K562 (cell line): ENCODE measurements around the gene TRIM27. TPM values are rescaled to one million over a fixed set of nuclear protein-coding genes. Genes with fewer than 3 reads are reported as not detected.

Source experiments
- BRF1 ChIP-seq: IDR thresholded peaks from 3 replicates; pipeline ENCODE4 v1.6.1; 2011; ENCODE audit warnings: borderline replicate concordance, mild to moderate bottlenecking; ENCODE audit not compliant: insufficient read length; ENCODE audit errors: extremely low read depth
- CHD1 ChIP-seq: fragments of 200-600 bp; sonication (generic); IDR thresholded peaks from one replicate; pipeline ENCODE4 v1.6.1; 2012; ENCODE audit warnings: mild to moderate bottlenecking, moderate library complexity, low read length, inconsistent platforms
- DPF2 ChIP-seq: fragments of 450-650 bp; IDR thresholded peaks from 2 replicates; pipeline ENCODE4 v1.6.1; 2016
- GATAD2B ChIP-seq: fragments of 450-650 bp; IDR thresholded peaks from 2 replicates; pipeline ENCODE4 v1.6.1; 2017; ENCODE audit warnings: mild to moderate bottlenecking, borderline replicate concordance
- MYNN ChIP-seq, 2 experiments: sonication (generic); formaldehyde crosslinking in 1 of 2; IDR thresholded peaks; 2 replicates each; pipeline versions ENCODE4 v1.5.0 to v1.6.1; 2016 to 2020; ENCODE audit warnings: antibody characterized with exemption in 1 of 2, missing genetic modification reagents in 1 of 2
- NCOA2 ChIP-seq, 2 experiments: fragments of 450-650 bp; IDR thresholded peaks; 2 replicates each; pipeline ENCODE4 v1.6.1; 2018; ENCODE audit warnings: mild to moderate bottlenecking in 2 of 2, moderate library complexity in 1 of 2; ENCODE audit not compliant: partially characterized antibody in 2 of 2
- NR2C1 ChIP-seq, 2 experiments: fragments of 450-650 bp; IDR thresholded peaks; 2 replicates each; pipeline ENCODE4 v1.6.1; 2017; ENCODE audit warnings: mild to moderate bottlenecking in 2 of 2, antibody characterized with exemption in 1 of 2, inconsistent platforms in 1 of 2, missing compliant biosample characterization in 1 of 2, missing genetic modification characterization in 1 of 2
- NR4A1 ChIP-seq, 2 experiments: fragments of 250-450 bp in 1 of 2; fragments of 450-650 bp in 1 of 2; sonication (Bioruptor Pico) in 1 of 2; IDR thresholded peaks; 2 replicates each; pipeline versions ENCODE4 v1.4.0 to v1.6.1; 2016 to 2020; ENCODE audit warnings: mild to moderate bottlenecking in 2 of 2, missing compliant biosample characterization in 1 of 2, missing genetic modification characterization in 1 of 2, moderate library complexity in 1 of 2
- PML ChIP-seq: IDR thresholded peaks from 2 replicates; pipeline ENCODE4 v1.6.1; 2012; ENCODE audit warnings: low read length, inconsistent platforms
- POLR3A ChIP-seq: IDR thresholded peaks from 2 replicates; pipeline ENCODE4 v1.6.1; 2011; ENCODE audit warnings: borderline replicate concordance, mild to moderate bottlenecking, moderate library complexity; ENCODE audit not compliant: insufficient read length, insufficient read depth; ENCODE audit errors: extremely low read depth
- RBM14 ChIP-seq: fragments of 200-400 bp; formaldehyde crosslinking; IDR thresholded peaks from 2 replicates; pipeline ENCODE4 v1.6.1; 2018; ENCODE audit warnings: low read depth, mild to moderate bottlenecking, low read length, moderate library complexity, borderline replicate concordance; ENCODE audit not compliant: insufficient read depth
- RFX7 ChIP-seq: fragments of 250-450 bp; sonication (Bioruptor Pico); IDR thresholded peaks from 2 replicates; pipeline ENCODE4 v1.5.1; 2021; ENCODE audit warnings: mild to moderate bottlenecking
- RNF2 ChIP-seq: sonication (generic); IDR thresholded peaks from 2 replicates; pipeline ENCODE4 v1.6.1; 2016
- SIN3A ChIP-seq, 2 experiments: fragments of 150-350 bp in 1 of 2; IDR thresholded peaks; 2 replicates each; pipeline ENCODE4 v1.6.1; 2011 to 2016; ENCODE audit warnings: borderline replicate concordance in 2 of 2, low read depth in 2 of 2, low read length in 2 of 2, mild to moderate bottlenecking in 2 of 2, moderate library complexity in 2 of 2; ENCODE audit not compliant: control insufficient read depth in 1 of 2
- SIN3B ChIP-seq: fragments of 450-650 bp; IDR thresholded peaks from 2 replicates; pipeline ENCODE4 v1.6.1; 2017; ENCODE audit warnings: low read depth, mild to moderate bottlenecking, moderate library complexity
- THRAP3 ChIP-seq: fragments of 450-650 bp; IDR thresholded peaks from 2 replicates; pipeline ENCODE4 v1.6.1; 2016; ENCODE audit warnings: mild to moderate bottlenecking, inconsistent platforms, borderline replicate concordance
- ZEB2 ChIP-seq: fragments of 450-650 bp; IDR thresholded peaks from 2 replicates; pipeline ENCODE4 v1.6.1; 2016
- ZNF212 ChIP-seq: fragments of 450-650 bp; formaldehyde crosslinking; IDR thresholded peaks from 2 replicates; pipeline ENCODE4 v1.4.0; 2020; ENCODE audit warnings: mild to moderate bottlenecking
- polyA plus RNA-seq, 8 experiments: library from polyadenylated mRNA; depleted of rRNA in 4 of 8; stranded (reverse) in 5 of 8; unstranded in 3 of 8; fragments of >200 nt; fragmentation: Nextera tagmentation in 2 of 8; fragmentation: Illumina TruSeq in 1 of 8; extraction: Ambion mirVana in 2 of 8; extraction: Trizol in 1 of 8; gene quantifications; 2 replicates each; pipeline versions ENCODE4 v1.2.1 to v1.2.3, GENCODE V29; 2011 to 2014; ENCODE audit warnings: inconsistent platforms in 1 of 8, missing spikeins in 1 of 8
- total RNA-seq, 7 experiments: library from RNA; depleted of rRNA in 6 of 7; stranded (reverse); fragments of >200 nt in 6 of 7; fragmentation: Illumina TruSeq in 2 of 7; extraction: Trizol in 2 of 7; gene quantifications; 2 replicates each; pipeline versions ENCODE4 v1.2.1 to v1.2.3, GENCODE V29; 2011 to 2021; ENCODE audit warnings: low replicate concordance in 1 of 7
- TF ChIP-seq, protein P1 (sequence below): fragments of 250-450 bp; sonication (Bioruptor Pico); IDR thresholded peaks from 2 replicates; pipeline ENCODE4 v1.4.0; 2020; ENCODE audit warnings: mild to moderate bottlenecking
- TF ChIP-seq, protein P2 (sequence below): fragments of 450-650 bp; formaldehyde crosslinking; IDR thresholded peaks from 2 replicates; pipeline ENCODE4 v1.4.0; 2020; ENCODE audit warnings: mild to moderate bottlenecking, moderate library complexity
- TF ChIP-seq, protein P3 (sequence below): fragments of 250-450 bp; sonication (Bioruptor Pico); IDR thresholded peaks from 2 replicates; pipeline ENCODE4 v1.5.0; 2020; ENCODE audit warnings: mild to moderate bottlenecking

The TRIM27 gene
- total and polyA plus RNA-seq, 9 of the 15 experiments (the other 6 are each of a cell fraction or from before 2014, with no cell fraction given) = 37.7 to 235 (median 122) TPM

DNA sequence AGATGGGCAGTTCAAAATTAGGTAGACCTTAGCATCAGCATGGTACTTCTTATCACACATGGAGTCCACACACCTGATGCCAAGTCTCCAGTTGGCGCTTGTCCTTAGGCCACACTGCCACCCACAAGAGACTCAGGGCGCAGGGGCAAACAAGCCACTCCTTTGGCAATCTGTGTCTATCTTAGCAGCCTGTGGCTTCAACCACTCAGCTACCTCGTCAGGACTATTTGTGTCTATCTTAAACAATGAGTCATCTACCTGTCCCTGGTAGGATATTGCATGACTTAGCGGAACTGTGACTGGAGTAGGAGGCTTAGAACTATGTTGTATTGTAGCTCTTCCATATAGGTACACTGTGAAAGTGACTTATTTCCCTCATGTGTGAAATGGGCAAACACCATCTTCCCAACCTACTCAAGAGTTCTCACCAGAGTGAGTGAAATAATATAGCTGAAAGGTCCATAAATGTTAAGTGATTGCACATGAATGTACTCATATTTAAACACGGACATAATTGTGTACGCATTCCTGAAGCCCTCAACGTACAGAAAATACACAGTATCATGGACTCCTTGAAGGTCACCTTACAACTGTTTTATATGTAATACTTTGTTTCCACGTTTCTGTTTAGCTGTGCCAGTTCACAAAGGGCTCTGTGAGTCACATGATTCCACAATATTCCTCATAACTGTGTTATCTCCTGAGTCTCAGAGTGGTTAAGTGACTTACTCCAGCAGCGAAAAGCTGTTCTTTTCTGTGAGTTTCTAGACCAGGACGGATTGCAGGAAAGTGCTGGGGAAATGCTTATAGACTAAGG is 1.6 kb downstream of the TRIM27 start (continued):
- TF ChIP-seq NCOA2 (IDR thresholded peaks at IDR 0.05; ENCODE audit: partially characterized antibody in 2 of 2) = no peak
- TF ChIP-seq BRF1 = no peak
- TF ChIP-seq PML = peak; percentile 44; the same call in 1 of the 2 replicates
- peak; percentile 43; the same call in 1 of the 2 replicates for TF ChIP-seq ZNF212 (CRISPR knock-in tag)
- TF ChIP-seq, protein P1, sequence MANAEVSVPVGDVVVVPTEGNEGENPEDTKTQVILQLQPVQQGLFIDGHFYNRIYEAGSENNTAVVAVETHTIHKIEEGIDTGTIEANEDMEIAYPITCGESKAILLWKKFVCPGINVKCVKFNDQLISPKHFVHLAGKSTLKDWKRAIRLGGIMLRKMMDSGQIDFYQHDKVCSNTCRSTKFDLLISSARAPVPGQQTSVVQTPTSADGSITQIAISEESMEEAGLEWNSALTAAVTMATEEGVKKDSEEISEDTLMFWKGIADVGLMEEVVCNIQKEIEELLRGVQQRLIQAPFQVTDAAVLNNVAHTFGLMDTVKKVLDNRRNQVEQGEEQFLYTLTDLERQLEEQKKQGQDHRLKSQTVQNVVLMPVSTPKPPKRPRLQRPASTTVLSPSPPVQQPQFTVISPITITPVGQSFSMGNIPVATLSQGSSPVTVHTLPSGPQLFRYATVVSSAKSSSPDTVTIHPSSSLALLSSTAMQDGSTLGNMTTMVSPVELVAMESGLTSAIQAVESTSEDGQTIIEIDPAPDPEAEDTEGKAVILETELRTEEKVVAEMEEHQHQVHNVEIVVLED (CRISPR knock-in tag) = peak; percentile 20; the same call in 1 of the 2 replicates
- TF ChIP-seq RBM14 = no peak
- peak; percentile 91 for TF ChIP-seq DPF2
- peak; percentile 41; the same call in 1 of the 2 replicates for TF ChIP-seq THRAP3
- TF ChIP-seq CHD1 = peak; percentile 21
- no peak for TF ChIP-seq RFX7 (CRISPR knock-in tag)
- TF ChIP-seq GATAD2B = peak; percentile 34; the same call in 1 of the 2 replicates
- TF ChIP-seq POLR3A = no peak
- peak in 1 of 2 experiments; percentile 73; a peak in 1 of 4 replicates for TF ChIP-seq SIN3A (IDR thresholded peaks at IDR 0.05; ENCODE audit: borderline replicate concordance in 2 of 2, control insufficient read depth in 1 of 2, low read depth in 2 of 2, low read length in 2 of 2)
- TF ChIP-seq, protein P2, sequence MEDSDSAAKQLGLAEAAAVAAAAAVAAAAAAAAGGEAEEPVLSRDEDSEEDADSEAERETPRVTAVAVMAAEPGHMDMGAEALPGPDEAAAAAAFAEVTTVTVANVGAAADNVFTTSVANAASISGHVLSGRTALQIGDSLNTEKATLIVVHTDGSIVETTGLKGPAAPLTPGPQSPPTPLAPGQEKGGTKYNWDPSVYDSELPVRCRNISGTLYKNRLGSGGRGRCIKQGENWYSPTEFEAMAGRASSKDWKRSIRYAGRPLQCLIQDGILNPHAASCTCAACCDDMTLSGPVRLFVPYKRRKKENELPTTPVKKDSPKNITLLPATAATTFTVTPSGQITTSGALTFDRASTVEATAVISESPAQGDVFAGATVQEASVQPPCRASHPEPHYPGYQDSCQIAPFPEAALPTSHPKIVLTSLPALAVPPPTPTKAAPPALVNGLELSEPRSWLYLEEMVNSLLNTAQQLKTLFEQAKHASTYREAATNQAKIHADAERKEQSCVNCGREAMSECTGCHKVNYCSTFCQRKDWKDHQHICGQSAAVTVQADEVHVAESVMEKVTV (CRISPR knock-in tag) = 0 out of 2 replicates have a peak, but pooled peaks have one; percentile 13
- TF ChIP-seq RNF2 = peak; percentile 31; the same call in 1 of the 2 replicates
- peak; percentile 97 for TF ChIP-seq ZEB2
- TF ChIP-seq NR2C1 (IDR thresholded peaks at IDR 0.05) = no peak
- TF ChIP-seq NR2C1 (tag; IDR thresholded peaks at IDR 0.05) = 0 out of 2 replicates have a peak, but pooled peaks have one; percentile 6
- TF ChIP-seq NR4A1 (CRISPR knock-in tag; IDR thresholded peaks at IDR 0.05) = no peak
- TF ChIP-seq NR4A1 (tag; IDR thresholded peaks at IDR 0.05) = no peak
- no peak for TF ChIP-seq MYNN (IDR thresholded peaks at IDR 0.05)
- TF ChIP-seq MYNN (CRISPR knock-in tag; IDR thresholded peaks at IDR 0.05) = no peak
- no peak for TF ChIP-seq SIN3B
- TF ChIP-seq, protein P3, sequence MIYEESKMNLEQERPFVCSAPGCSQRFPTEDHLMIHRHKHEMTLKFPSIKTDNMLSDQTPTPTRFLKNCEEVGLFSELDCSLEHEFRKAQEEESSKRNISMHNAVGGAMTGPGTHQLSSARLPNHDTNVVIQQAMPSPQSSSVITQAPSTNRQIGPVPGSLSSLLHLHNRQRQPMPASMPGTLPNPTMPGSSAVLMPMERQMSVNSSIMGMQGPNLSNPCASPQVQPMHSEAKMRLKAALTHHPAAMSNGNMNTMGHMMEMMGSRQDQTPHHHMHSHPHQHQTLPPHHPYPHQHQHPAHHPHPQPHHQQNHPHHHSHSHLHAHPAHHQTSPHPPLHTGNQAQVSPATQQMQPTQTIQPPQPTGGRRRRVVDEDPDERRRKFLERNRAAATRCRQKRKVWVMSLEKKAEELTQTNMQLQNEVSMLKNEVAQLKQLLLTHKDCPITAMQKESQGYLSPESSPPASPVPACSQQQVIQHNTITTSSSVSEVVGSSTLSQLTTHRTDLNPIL (CRISPR knock-in tag) = no peak
